Neural cell (in vitro differentiated cells): ENCODE results near the gene TEDC2. TPM values are rescaled to one million over a fixed set of nuclear protein-coding genes. Genes with fewer than 3 reads are reported as not detected.

Experiments
- H2AFZ ChIP-seq: fragments of 200-600, 300-800 bp; sonication (generic), shearing (Covaris generic); 2 replicates; pipeline ENCODE4 v1.6.0; 2014; ENCODE audit warnings: low read depth, mild to moderate bottlenecking, antibody characterized with exemption, low read length, moderate library complexity
- H3F3A ChIP-seq: fragments of 200-600 bp; shearing (Covaris generic); 2 replicates; pipeline ENCODE4 v1.6.1; 2016; ENCODE audit warnings: mild to moderate bottlenecking, moderate library complexity, mixed read lengths, antibody characterized with exemption, low read length; ENCODE audit not compliant: insufficient read depth, poor library complexity, severe bottlenecking
- H3K27ac ChIP-seq: fragments of 200-600, 300-800 bp; sonication (generic), shearing (Covaris generic); 2 replicates; pipeline ENCODE4 v1.5.1; 2014; ENCODE audit warnings: mild to moderate bottlenecking, low read length, moderate library complexity
- H3K27me3 ChIP-seq: fragments of 300-800, 200-600 bp; sonication (generic), shearing (Covaris generic); 2 replicates; pipeline ENCODE4 v1.6.0; 2014; ENCODE audit warnings: mild to moderate bottlenecking, low read depth, low read length, moderate library complexity; ENCODE audit not compliant: insufficient read depth
- H3K36me3 ChIP-seq: fragments of 300-800, 200-600 bp; sonication (generic), shearing (Covaris generic); 2 replicates; pipeline ENCODE4 v1.5.1; 2014; ENCODE audit warnings: mild to moderate bottlenecking, antibody characterized with exemption, low read length, moderate library complexity; ENCODE audit not compliant: insufficient read depth
- H3K4me2 ChIP-seq: fragments of 300-800, 200-600 bp; sonication (generic), shearing (Covaris generic); 2 replicates; pipeline ENCODE4 v1.6.0; 2014; ENCODE audit warnings: mild to moderate bottlenecking, low read length
- H3K4me3 ChIP-seq: fragments of 300-800, 200-600 bp; sonication (generic), shearing (Covaris generic); 2 replicates; pipeline ENCODE4 v1.5.1; 2014; ENCODE audit warnings: mild to moderate bottlenecking, low read length, moderate library complexity
- H3K79me2 ChIP-seq: fragments of 200-600 bp; shearing (Covaris generic); replicated peaks from 2 replicates; pipeline ENCODE4 v1.6.0; 2014; ENCODE audit warnings: mild to moderate bottlenecking, low read length, moderate library complexity; ENCODE audit not compliant: insufficient read depth
- H3K9ac ChIP-seq: fragments of 300-800, 200-600 bp; sonication (generic), shearing (Covaris generic); 2 replicates; pipeline ENCODE4 v1.6.1; 2016; ENCODE audit warnings: mild to moderate bottlenecking, low read length, mixed read lengths
- H3K9me2 ChIP-seq: fragments of 200-600 bp; shearing (Covaris generic); 2 replicates; pipeline ENCODE4 v1.6.1; 2016; ENCODE audit warnings: mild to moderate bottlenecking, low read length, mixed read lengths; ENCODE audit not compliant: insufficient read depth
- H3K9me3 ChIP-seq: fragments of 200-600, 300-800 bp; sonication (generic), shearing (Covaris generic); 2 replicates; pipeline ENCODE4 v1.6.1; 2016; ENCODE audit warnings: mild to moderate bottlenecking, mixed run types, low read length, moderate library complexity, mixed read lengths
- H4K20me1 ChIP-seq: fragments of 200-600 bp; shearing (Covaris generic); 2 replicates; pipeline ENCODE4 v1.6.1; 2016; ENCODE audit warnings: mild to moderate bottlenecking, mixed run types; ENCODE audit not compliant: insufficient read depth
- CTCF ChIP-seq: fragments of 450-650 bp; IDR thresholded peaks from 2 replicates; pipeline ENCODE4 v1.5.1; 2014; ENCODE audit warnings: antibody characterized with exemption, mild to moderate bottlenecking, moderate library complexity; ENCODE audit not compliant: poor library complexity, severe bottlenecking
- EP300 ChIP-seq: fragments of 450-650 bp; conservative IDR thresholded peaks from 2 replicates; pipeline ENCODE4 v1.6.1; 2014; ENCODE audit warnings: antibody characterized with exemption, mild to moderate bottlenecking, moderate library complexity; ENCODE audit not compliant: poor library complexity, severe bottlenecking
- EZH2 ChIP-seq: fragments of 200-600, 300-800 bp; shearing (Covaris generic), sonication (generic); IDR thresholded peaks from 2 replicates; pipeline ENCODE4 v1.6.1; 2014; ENCODE audit warnings: antibody characterized with exemption, low read length, borderline replicate concordance, mild to moderate bottlenecking; ENCODE audit not compliant: insufficient read depth, poor library complexity, severe bottlenecking
- MXI1 ChIP-seq: fragments of 450-650 bp; conservative IDR thresholded peaks from 2 replicates; pipeline ENCODE4 v1.6.1; 2014; ENCODE audit warnings: antibody characterized with exemption, mild to moderate bottlenecking; ENCODE audit not compliant: poor library complexity, severe bottlenecking
- POLR2AphosphoS5 ChIP-seq: IDR thresholded peaks from 2 replicates; pipeline ENCODE4 v1.6.1; 2012
- RAD21 ChIP-seq: fragments of 450-650 bp; conservative IDR thresholded peaks from 2 replicates; pipeline ENCODE4 v1.6.1; 2014; ENCODE audit warnings: antibody characterized with exemption, mild to moderate bottlenecking, moderate library complexity
- REST ChIP-seq: IDR thresholded peaks from 2 replicates; pipeline ENCODE4 v1.6.1; 2012; ENCODE audit warnings: borderline replicate concordance
- SMC3 ChIP-seq: fragments of 450-650 bp; conservative IDR thresholded peaks from 2 replicates; pipeline ENCODE4 v1.6.1; 2014; ENCODE audit warnings: antibody characterized with exemption, mild to moderate bottlenecking, moderate library complexity; ENCODE audit not compliant: poor library complexity
- TAF1 ChIP-seq: IDR thresholded peaks from 2 replicates; pipeline ENCODE4 v1.6.1; 2012; ENCODE audit warnings: low read depth
- polyA plus RNA-seq: library from polyadenylated mRNA; depleted of rRNA; stranded (reverse); fragments of >200 nt; gene quantifications from 2 replicates; pipeline ENCODE4 v1.2.3, GENCODE V29; 2014

TEDC2 gene
- polyA plus RNA-seq, 1 donor from 2014 or later: 31.5 TPM

DNA sequence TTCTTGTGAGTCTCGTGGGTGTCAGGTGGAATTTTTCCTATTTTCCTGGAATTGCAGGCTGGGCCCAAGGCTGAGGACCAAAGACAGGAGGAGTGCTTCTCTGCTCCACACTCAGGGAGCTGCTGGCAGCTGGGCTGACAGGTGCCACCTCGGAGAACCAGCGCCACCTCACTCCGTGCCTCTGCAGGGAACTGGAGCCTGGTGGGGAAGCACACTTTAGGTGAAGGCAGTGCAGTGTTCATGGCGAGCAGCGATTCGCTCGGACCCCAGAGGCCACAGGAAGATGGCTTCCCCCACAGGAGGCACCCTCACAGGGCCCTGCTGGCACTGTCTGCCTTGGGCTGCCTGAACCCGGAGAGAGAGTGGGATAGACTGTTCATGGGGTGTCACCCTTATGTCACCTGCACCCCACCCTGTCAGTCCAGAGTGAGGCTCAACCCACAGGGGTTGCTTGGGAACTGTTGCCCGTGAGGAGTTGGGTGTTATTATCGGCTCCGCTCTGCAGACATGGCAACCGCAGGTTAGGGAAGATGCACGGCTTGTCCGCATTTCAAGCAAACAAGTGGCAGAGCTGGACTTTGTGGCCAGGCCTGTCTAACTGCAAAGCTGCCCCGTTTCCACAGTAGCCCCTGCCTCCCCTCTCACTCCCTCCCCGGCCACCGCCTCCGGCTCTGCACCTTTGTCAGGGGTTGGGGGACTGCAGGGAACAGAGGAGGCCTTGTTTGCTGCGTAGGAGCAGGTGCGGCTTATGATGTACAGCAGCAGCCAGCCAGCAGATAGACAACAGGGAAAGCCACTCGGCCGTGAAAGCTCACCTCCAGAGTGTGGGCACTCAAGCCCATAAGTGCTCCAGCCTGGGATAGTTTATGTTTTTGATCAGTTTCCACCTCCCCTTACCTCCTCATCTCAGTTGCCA, 30.5 kb downstream of the TEDC2 start:
- no peaks in the 10 kb centered on the region for H3F3A ChIP-seq
- H3K4me2 ChIP-seq: no peak overlapping the region
- H3K9me2 ChIP-seq: no peaks in the 10 kb centered on the region
- H3K27me3 ChIP-seq: no peaks in the 10 kb centered on the region
- H2AFZ ChIP-seq: no peak overlapping the region
- H3K27ac ChIP-seq: no peak overlapping the region
- no peaks in the 10 kb centered on the region for H4K20me1 ChIP-seq
- H3K36me3 ChIP-seq: no peaks in the 10 kb centered on the region
- no peak overlapping the region for H3K9ac ChIP-seq
- no peaks in the 10 kb centered on the region for H3K79me2 ChIP-seq
- no peak overlapping the region for H3K4me3 ChIP-seq
- H3K9me3 ChIP-seq: no peaks in the 10 kb centered on the region
- TF ChIP-seq MXI1: no peak
- TF ChIP-seq SMC3: no peak
- no peak for TF ChIP-seq CTCF
- no peak for TF ChIP-seq RAD21
- TF ChIP-seq REST: no peak
- TF ChIP-seq POLR2AphosphoS5: no peak

DNA sequence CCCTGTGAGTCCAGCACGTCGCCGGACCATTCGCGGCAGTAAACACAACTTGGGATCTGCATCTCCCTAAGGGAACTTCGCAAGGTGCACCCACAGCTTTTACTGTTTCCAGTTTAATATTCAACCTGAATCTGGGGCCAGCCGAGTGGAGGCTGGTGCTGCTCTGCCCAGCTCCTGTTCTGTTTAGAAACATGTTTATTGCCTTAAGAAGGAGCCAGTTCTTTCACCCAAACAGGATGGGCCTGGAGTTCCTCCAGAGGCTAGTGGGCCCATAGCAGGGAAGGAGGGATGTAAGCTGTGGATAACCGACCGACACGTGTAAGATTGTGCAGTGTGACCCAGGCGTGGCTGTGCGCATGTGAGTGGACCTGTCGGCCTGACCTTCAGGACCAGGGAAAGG, 32.4 kb downstream of the TEDC2 start:
- no peaks in the 10 kb centered on the region for H3K36me3 ChIP-seq
- H3K27me3 ChIP-seq: no peaks in the 10 kb centered on the region
- no peak for TF ChIP-seq REST
- TF ChIP-seq POLR2AphosphoS5: no peak
- TF ChIP-seq EP300: no peak
- TF ChIP-seq CTCF: no peak
- TF ChIP-seq RAD21: no peak
- TF ChIP-seq SMC3: no peak
- TF ChIP-seq TAF1: no peak
- TF ChIP-seq MXI1: no peak
- no peak for TF ChIP-seq EZH2
- no peak overlapping the region for H3K9ac ChIP-seq
- H3K79me2 ChIP-seq: no peaks in the 10 kb centered on the region
- H3K4me3 ChIP-seq: no peak overlapping the region
- no peak overlapping the region for H3K27ac ChIP-seq
- H3K9me2 ChIP-seq: no peaks in the 10 kb centered on the region
- H2AFZ ChIP-seq: no peak overlapping the region
- no peaks in the 10 kb centered on the region for H4K20me1 ChIP-seq
- no peak overlapping the region for H3K4me2 ChIP-seq
- no peaks in the 10 kb centered on the region for H3F3A ChIP-seq
- no peaks in the 10 kb centered on the region for H3K9me3 ChIP-seq
